ENCODE measurements around the gene MAP1LC3C. TPM values are rescaled to one million over a fixed set of nuclear protein-coding genes. Genes with fewer than 3 reads are reported as not detected.

The MAP1LC3C gene
- total and polyA plus RNA-seq, 10 of the 15 experiments (the other 5 are each of a cell fraction or from before 2014, with no cell fraction given): 0.19 TPM; not detected in 9

GRCh38 chr1:241979071-241979470 is 19.8 kb downstream of the MAP1LC3C start:
- Histone ChIP-seq H4K20me1 (ENCODE audit: control insufficient read depth, insufficient read depth) (no peaks in the 10 kb centered on the region), H3K4me3 (no peak overlapping the region), H3K9me3 (replicated peaks; ENCODE audit: control insufficient read depth, insufficient read depth, low read length) (no peaks in the 10 kb centered on the region), H3K4me1 (ENCODE audit: control insufficient read depth, insufficient read depth, low read length) (no peaks in the 10 kb centered on the region), H2AFZ (ENCODE audit: control insufficient read depth, low read depth, low read length) (no peak overlapping the region), H3K36me3 (ENCODE audit: control insufficient read depth in 2 of 2, insufficient read depth in 2 of 2, low read length in 1 of 2) (no peaks in the 10 kb centered on the region), H3K9ac (ENCODE audit: control insufficient read depth, insufficient read depth, low read length) (no peak overlapping the region), H3K27ac (ENCODE audit: control insufficient read depth, insufficient read depth) (no peak overlapping the region), H3K79me2 (ENCODE audit: control insufficient read depth, insufficient read depth, low read length) (no peaks in the 10 kb centered on the region), H3K27me3 (replicated peaks in 1 of 2; ENCODE audit: control insufficient read depth in 2 of 2, insufficient read depth in 2 of 2, low read length in 1 of 2) (no peaks in the 10 kb centered on the region), H3K4me2 (ENCODE audit: control insufficient read depth, insufficient read depth) (no peak overlapping the region)
- no peak for TF ChIP-seq ATF7 (IDR thresholded peaks at IDR 0.05; ENCODE audit: low read depth)
- no peak for TF ChIP-seq MYB (IDR thresholded peaks at IDR 0.05; ENCODE audit: borderline replicate concordance, low read depth, low read length)
- SMC1A ChIA-PET (ENCODE audit: uncharacterized antibody, unreplicated experiment): no interaction called here
- RAD21 ChIA-PET (ENCODE audit: unreplicated experiment): no interaction called here
- ATAC-seq (no peak), DNase-seq (ENCODE audit: low read depth, low spot score) (no peak), FAIRE-seq (no peak)
- CTCF ChIA-PET: no interaction called here
- WGBS (ENCODE audit: insufficient coverage, insufficient replicate concordance, low lambda C conversion rate, missing lambda C conversion rate): 69% methylated on average over 17 of the region's 18 CpGs
- in situ Hi-C loops (cut with MboI): no loop called here
- no TSS peak for BruUV-seq (replicated peaks)
- POLR2A ChIA-PET: no interaction called here
- intact Hi-C loops (cut with micrococcal nuclease; ENCODE audit: unreplicated experiment): no loop called here

DNA sequence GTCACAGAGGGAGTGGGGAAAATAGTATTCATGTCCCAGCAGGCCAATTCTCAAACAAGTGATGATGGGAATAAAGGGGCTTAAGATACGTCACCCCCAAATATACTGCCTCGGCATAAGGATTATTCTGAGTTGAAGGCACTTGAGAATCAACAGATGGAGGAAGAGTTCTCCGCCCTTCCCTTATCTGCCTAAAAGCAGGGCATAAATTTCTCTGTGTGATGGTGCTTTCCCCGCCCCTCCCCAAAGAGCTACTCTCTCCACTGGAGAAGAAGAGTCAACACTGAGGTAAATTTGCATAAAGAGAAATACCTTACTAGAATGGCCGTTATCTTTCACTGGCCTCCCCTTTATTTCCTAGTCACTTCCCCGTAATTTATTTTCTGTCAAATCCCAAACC is 22.7 kb downstream of the MAP1LC3C start:
- H3K27me3 ChIP-seq (replicated peaks in 1 of 2; ENCODE audit: control insufficient read depth in 2 of 2, insufficient read depth in 2 of 2, low read length in 1 of 2): no peaks in the 10 kb centered on the region
- H3K4me2 ChIP-seq (ENCODE audit: control insufficient read depth, insufficient read depth): no peak overlapping the region
- intact Hi-C loops (cut with micrococcal nuclease; ENCODE audit: unreplicated experiment) (no loop called here), in situ Hi-C loops (cut with MboI) (no loop called here)
- H3K4me1 ChIP-seq (ENCODE audit: control insufficient read depth, insufficient read depth, low read length): no peaks in the 10 kb centered on the region
- no peaks in the 10 kb centered on the region for H3K36me3 ChIP-seq (ENCODE audit: control insufficient read depth in 2 of 2, insufficient read depth in 2 of 2, low read length in 1 of 2)
- BruUV-seq (replicated peaks): no TSS peak
- no peak for FAIRE-seq
- no peak overlapping the region for H3K27ac ChIP-seq (ENCODE audit: control insufficient read depth, insufficient read depth)
- no peak for ATAC-seq
- WGBS (ENCODE audit: insufficient coverage, insufficient replicate concordance, low lambda C conversion rate, missing lambda C conversion rate): 47% methylated on average over 6 of the region's 6 CpGs
- no peak overlapping the region for H3K4me3 ChIP-seq
- no peaks in the 10 kb centered on the region for H4K20me1 ChIP-seq (ENCODE audit: control insufficient read depth, insufficient read depth)
- no peak overlapping the region for H2AFZ ChIP-seq (ENCODE audit: control insufficient read depth, low read depth, low read length)
- H3K9ac ChIP-seq (ENCODE audit: control insufficient read depth, insufficient read depth, low read length): no peak overlapping the region
- ChIA-PET SMC1A (ENCODE audit: uncharacterized antibody, unreplicated experiment) (no interaction called here), POLR2A (no interaction called here), CTCF (no interaction called here), RAD21 (ENCODE audit: unreplicated experiment) (no interaction called here)
- H3K9me3 ChIP-seq (replicated peaks; ENCODE audit: control insufficient read depth, insufficient read depth, low read length): no peaks in the 10 kb centered on the region
- H3K79me2 ChIP-seq (ENCODE audit: control insufficient read depth, insufficient read depth, low read length): no peaks in the 10 kb centered on the region
- no peak for DNase-seq (ENCODE audit: low read depth, low spot score)
- TF ChIP-seq, protein P1, sequence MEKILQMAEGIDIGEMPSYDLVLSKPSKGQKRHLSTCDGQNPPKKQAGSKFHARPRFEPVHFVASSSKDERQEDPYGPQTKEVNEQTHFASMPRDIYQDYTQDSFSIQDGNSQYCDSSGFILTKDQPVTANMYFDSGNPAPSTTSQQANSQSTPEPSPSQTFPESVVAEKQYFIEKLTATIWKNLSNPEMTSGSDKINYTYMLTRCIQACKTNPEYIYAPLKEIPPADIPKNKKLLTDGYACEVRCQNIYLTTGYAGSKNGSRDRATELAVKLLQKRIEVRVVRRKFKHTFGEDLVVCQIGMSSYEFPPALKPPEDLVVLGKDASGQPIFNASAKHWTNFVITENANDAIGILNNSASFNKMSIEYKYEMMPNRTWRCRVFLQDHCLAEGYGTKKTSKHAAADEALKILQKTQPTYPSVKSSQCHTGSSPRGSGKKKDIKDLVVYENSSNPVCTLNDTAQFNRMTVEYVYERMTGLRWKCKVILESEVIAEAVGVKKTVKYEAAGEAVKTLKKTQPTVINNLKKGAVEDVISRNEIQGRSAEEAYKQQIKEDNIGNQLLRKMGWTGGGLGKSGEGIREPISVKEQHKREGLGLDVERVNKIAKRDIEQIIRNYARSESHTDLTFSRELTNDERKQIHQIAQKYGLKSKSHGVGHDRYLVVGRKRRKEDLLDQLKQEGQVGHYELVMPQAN (conservative IDR thresholded peaks at IDR 0.05): no peak
- no peak for TF ChIP-seq IKZF1 (conservative IDR thresholded peaks at IDR 0.05)
- no peak for TF ChIP-seq TCF12 (IDR thresholded peaks at IDR 0.05; ENCODE audit: low read depth, low read length)
- TF ChIP-seq ASH2L (IDR thresholded peaks at IDR 0.05; ENCODE audit: borderline replicate concordance, low read depth): no peak
- TF ChIP-seq RBBP5 (conservative IDR thresholded peaks at IDR 0.05): no peak
- no peak for TF ChIP-seq ZBTB4 (CRISPR knock-in tag; IDR thresholded peaks at IDR 0.05)
- no peak for TF ChIP-seq TCF3 (IDR thresholded peaks at IDR 0.05; ENCODE audit: borderline replicate concordance, insufficient read depth, low read depth, low read length)
- no peak for TF ChIP-seq POLR2A (IDR thresholded peaks at IDR 0.05; ENCODE audit: low read depth, low read length)
- no peak for TF ChIP-seq BCLAF1 (IDR thresholded peaks at IDR 0.05)
